Measurements from ENCODE around the gene MARCHF2. TPM values are rescaled to one million over a fixed set of nuclear protein-coding genes. Genes with fewer than 3 reads are reported as not detected.

MARCHF2 gene
- total RNA-seq, 1 donor: 51.8 TPM

DNA sequence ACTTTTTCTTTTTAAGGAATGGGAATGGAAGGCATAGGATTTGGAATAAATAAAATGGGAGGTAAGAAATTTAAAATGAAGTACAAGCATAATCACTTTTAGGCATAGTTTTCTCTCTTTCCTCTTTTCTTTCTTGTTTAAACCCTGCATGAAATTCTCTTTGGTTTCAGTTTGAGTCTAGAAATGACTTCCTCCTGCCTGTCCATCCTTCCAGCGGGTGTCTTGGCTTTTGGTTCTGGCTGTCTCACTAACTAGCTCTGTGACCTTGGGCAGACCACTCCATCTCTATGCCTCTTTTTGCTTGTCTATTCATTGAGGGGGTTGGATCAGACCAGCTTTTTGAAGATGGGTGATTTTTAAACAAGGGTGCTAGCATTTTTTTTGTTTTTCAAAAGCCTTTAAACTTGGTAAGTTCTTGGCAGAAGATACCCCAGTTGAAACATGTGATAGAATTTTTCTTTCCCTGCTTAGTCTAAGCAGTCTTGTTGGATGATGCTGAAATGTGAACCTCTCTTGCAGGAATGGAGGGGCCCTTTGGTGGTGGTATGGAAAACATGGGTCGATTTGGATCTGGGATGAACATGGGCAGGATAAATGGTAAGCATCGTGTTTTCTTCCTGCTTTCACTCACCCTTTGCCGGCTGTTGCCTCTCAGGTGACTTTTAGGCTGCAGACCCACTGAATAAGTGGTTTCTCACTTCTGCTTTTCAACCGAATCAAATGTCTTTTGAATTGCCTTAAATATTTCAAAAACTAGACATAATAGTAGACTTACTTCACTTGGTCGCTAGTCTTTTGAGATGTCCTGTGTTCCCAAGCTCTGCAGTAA lies 60.8 kb downstream of the MARCHF2 start:
- TF ChIP-seq, protein P1, sequence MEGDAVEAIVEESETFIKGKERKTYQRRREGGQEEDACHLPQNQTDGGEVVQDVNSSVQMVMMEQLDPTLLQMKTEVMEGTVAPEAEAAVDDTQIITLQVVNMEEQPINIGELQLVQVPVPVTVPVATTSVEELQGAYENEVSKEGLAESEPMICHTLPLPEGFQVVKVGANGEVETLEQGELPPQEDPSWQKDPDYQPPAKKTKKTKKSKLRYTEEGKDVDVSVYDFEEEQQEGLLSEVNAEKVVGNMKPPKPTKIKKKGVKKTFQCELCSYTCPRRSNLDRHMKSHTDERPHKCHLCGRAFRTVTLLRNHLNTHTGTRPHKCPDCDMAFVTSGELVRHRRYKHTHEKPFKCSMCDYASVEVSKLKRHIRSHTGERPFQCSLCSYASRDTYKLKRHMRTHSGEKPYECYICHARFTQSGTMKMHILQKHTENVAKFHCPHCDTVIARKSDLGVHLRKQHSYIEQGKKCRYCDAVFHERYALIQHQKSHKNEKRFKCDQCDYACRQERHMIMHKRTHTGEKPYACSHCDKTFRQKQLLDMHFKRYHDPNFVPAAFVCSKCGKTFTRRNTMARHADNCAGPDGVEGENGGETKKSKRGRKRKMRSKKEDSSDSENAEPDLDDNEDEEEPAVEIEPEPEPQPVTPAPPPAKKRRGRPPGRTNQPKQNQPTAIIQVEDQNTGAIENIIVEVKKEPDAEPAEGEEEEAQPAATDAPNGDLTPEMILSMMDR (IDR thresholded peaks at IDR 0.05; ENCODE audit: insufficient read depth, low read depth, low read length): no peak
- no peak overlapping the region for H3K4me3 ChIP-seq (ENCODE audit: low read depth, low read length)
- no peak for DNase-seq (ENCODE audit: low read depth)

DNA sequence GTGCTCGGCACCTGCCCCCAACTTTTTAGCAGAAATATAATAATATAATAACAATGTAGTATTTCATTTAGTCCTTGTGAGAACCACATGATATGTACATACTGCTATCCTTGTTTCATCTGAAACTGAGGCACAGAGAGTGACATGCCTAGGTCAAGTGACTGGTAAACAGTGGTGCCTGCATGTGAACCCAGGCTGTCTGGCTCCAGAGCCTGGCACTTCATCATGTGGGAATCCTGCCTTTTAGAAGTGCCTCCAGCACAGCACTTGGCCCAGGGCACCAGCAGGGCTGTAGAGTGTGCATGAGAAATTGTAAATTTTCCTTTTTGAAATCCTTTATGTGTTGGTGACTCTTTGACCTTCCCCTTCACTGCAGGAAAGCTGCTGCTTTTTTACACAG lies 61.9 kb downstream of the MARCHF2 start:
- TF ChIP-seq, protein P1 (IDR thresholded peaks at IDR 0.05; ENCODE audit: insufficient read depth, low read depth, low read length): no peak
- H3K4me3 ChIP-seq (ENCODE audit: low read depth, low read length): no peak overlapping the region
- no peak for DNase-seq (ENCODE audit: low read depth)

DNA sequence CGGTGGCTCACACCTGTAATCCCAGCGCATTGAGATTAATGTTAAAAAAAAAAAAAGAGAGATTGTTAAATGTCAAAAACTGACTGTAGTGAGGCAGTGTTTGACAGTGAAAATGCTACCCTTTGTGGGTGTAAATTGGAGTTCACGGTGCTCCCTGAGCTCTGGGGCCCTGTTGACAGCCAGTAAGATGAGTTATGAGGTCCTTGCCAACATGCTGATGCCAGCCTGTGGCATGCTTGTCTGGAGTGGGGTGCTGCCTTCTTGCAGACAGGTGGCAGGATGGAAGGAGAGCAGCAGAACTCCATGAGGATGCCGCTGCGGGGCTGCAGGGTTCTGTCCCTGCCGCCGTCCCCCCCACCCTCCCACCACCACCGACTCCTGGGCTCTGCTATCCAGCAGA lies 63.4 kb downstream of the MARCHF2 start:
- no peak overlapping the region for H3K4me3 ChIP-seq (ENCODE audit: low read depth, low read length)
- no peak for DNase-seq (ENCODE audit: low read depth)
- TF ChIP-seq, protein P1 (IDR thresholded peaks at IDR 0.05; ENCODE audit: insufficient read depth, low read depth, low read length): no peak

DNA sequence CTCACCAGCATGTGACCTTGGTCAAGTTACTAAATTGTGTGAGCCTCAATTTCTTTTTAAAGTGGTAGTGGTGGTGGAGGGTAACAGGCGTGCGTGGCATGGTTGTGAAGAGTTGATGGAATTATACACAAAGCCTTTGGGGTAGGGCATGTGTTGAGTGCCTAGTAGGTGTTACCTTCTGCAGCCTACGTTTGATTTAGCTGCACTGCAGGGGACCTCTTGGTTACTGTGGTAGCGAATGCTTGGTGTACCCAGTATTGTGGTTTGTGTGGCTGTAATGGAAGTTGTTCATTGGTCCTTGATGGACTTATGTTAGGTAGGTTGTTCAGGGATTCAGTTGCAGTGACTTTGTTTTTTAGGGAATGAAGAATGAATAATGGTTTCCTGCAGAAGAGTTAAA lies 64.8 kb downstream of the MARCHF2 start:
- DNase-seq (ENCODE audit: low read depth): no peak
- TF ChIP-seq, protein P1 (IDR thresholded peaks at IDR 0.05; ENCODE audit: insufficient read depth, low read depth, low read length): no peak
- H3K4me3 ChIP-seq (ENCODE audit: low read depth, low read length): no peak overlapping the region

DNA sequence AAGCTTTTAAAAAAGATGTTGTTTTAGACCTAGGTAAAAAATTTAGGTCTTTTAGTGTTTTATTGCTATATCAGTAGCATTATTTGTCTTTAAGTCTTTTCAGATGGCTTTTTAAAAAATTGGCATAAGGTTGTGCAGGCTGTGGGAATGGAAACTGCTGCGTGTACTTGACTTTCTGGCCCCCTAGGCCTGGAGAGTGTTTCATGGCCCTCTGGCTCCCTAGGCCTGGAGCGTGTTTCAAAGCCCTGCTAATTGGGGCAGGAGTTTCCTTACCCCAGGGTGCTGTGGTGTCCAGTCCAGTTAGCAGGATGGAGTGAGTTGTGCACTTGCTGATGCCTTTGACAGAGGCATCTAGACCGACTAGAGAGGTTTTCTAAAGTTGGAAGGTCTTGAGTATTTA lies 65.5 kb downstream of the MARCHF2 start:
- DNase-seq (ENCODE audit: low read depth): no peak
- TF ChIP-seq, protein P1 (IDR thresholded peaks at IDR 0.05; ENCODE audit: insufficient read depth, low read depth, low read length): no peak
- no peak overlapping the region for H3K4me3 ChIP-seq (ENCODE audit: low read depth, low read length)

DNA sequence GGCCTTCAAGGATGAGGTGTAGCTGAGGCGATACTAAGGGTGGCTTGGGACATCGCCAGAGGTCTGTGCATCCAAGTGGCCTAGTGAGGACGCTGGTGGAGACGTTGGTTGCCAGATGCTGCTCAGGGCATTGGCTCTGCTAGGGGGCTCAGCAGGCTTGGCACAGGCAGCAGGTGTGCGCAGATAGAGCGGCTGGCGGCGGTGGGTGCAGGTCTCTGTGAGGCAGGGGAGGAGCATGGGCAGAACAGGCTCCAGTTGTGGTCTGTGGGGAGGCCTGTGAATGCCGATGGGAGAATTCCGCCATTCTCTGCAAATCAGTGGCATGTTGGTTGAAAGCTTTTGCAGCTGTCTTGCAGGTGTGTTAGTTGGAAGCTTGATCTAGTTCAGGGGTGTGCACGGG lies 68.1 kb downstream of the MARCHF2 start:
- DNase-seq (ENCODE audit: low read depth): no peak
- H3K4me3 ChIP-seq (ENCODE audit: low read depth, low read length): no peak overlapping the region
- TF ChIP-seq, protein P1 (IDR thresholded peaks at IDR 0.05; ENCODE audit: insufficient read depth, low read depth, low read length): no peak

DNA sequence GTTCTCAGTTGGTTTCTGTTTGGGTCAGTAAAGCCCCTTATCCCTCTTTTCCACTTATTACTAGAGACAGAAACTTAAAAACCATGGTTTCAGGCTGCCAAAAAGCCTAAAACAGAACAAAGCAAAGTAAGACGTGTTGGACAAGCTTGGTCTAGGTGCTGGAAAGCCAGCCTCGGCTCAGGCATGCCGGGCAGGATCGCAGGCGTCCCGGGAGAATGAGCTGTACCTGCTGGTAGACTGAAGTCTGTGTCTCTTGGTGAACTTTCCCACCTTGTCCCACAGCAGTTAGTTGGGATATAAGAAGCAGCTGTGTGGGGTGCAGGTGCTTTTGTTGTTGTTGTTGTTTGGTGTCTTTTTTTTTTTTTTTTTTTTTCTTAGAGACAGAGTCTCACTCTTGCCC lies 68.5 kb downstream of the MARCHF2 start:
- TF ChIP-seq, protein P1 (IDR thresholded peaks at IDR 0.05; ENCODE audit: insufficient read depth, low read depth, low read length): no peak
- no peak overlapping the region for H3K4me3 ChIP-seq (ENCODE audit: low read depth, low read length)

More for the DNA sequence above, 68.5 kb downstream of the MARCHF2 start:
- DNase-seq (ENCODE audit: low read depth): no peak

Measured in fibroblast of villous mesenchyme (primary cell).